HG03354 (cell line): ENCODE measurements around the gene COPB2.
"Not testable (repeated sequence)": the region's sequence is repeated elsewhere in the genome, so short reads cannot be mapped to it uniquely, and the experiment has no call there.

Experiments used
- ATAC-seq: cut with Tn5 transposase; IDR thresholded peaks from one replicate; pipeline ENCODE4 v1.9.1; 2021; ENCODE audit warnings: mild to moderate bottlenecking; ENCODE audit not compliant: unreplicated experiment, poor library complexity, severe bottlenecking

Gene COPB2

DNA sequence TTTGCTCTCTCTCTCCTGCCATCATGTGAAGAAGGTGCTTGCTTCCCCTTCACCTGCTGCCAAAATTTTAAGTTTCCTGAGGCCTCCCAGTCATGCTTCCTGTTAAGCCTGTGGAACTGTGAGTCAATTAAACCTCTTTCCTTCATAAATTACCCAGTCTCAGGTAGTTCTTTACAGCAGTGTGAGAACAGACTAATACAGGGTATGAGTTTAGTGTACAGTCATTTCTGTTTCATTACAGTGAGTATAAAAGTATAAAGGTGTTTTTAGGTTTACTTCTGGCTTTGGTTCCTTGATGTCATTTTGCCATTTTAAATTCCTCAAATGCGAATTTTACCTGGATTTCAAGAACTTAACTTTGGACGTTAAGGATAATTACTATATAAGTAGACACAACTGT lies 7.2 kb downstream of the COPB2 start:
- not testable (repeated sequence) for ATAC-seq

DNA sequence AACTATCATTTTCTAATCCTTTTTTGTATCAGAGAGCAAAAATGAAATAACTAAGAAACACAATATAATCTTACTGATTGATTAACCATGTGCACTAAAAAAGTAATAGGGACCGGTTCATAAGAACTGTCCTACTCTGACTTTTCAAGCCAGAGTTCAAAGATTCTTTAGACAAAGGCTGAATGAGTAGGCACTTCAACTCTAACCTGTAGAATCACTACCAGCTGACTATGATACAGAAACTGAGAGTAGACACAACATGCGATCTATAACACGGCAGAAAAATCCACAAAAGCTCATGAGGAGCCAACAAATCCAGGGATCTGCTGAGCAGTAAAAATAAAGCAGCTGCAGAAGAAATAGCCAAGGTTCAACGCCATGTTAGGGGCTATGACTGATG lies 8.9 kb downstream of the COPB2 start:
- no peak for ATAC-seq

DNA sequence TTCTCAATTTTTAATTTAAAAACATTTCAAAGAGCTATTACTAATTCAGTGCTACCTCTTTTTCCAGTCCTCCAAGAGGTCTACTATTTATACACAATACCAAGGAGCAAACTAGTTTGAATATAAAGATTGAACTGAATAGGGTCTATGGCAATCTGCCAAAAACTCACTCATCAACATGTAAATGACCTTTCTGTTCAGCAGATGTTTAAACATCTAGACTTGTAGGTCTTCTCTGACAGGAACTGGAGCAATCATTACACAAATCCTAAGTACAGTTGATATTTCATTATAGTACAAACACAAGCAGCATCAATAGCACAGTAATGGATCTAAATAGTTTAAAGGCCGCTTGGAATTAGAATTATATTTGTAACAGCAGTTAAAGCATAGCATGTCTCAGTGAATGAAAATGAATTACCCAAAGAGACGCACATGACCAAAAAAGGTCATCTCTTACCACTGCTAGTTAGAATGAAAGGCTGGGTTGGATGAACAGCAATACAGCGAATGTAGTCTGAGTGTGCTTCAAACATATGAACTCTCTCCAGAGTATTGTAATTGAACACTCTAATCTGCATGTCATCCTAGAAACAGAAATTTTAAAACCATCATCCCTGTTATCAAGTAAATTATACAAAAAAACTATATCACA lies 10.7 kb downstream of the COPB2 start:
- ATAC-seq = no peak

- ATAC-seq = no peak
These were observed 12.1 kb downstream of the COPB2 start for GRCh38 chr3:139377378-139377777.

DNA sequence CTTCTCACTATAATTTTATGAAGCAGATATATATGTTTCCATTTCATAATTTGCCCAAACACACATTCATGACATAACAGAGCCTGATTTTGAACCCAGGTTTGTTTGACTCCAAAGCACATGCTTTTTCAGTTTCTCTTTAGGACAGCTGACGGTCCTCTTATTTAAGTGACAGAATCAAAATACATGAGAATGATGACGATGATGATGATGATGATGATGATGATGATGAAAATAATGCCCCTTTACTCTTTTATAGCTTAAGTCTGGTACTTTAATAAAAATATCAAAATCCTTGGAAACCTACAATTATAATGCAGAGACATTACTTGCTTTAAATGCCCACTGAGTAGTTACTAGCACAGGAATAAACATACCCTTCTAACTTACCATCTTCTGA lies 15.3 kb downstream of the COPB2 start:
- no peak for ATAC-seq

- no peak for ATAC-seq
These were observed 24.9 kb downstream of the COPB2 start for GRCh38 chr3:139364549-139364948.

- ATAC-seq = no peak
These were observed 28.2 kb downstream of the COPB2 start for GRCh38 chr3:139361276-139361675.

DNA sequence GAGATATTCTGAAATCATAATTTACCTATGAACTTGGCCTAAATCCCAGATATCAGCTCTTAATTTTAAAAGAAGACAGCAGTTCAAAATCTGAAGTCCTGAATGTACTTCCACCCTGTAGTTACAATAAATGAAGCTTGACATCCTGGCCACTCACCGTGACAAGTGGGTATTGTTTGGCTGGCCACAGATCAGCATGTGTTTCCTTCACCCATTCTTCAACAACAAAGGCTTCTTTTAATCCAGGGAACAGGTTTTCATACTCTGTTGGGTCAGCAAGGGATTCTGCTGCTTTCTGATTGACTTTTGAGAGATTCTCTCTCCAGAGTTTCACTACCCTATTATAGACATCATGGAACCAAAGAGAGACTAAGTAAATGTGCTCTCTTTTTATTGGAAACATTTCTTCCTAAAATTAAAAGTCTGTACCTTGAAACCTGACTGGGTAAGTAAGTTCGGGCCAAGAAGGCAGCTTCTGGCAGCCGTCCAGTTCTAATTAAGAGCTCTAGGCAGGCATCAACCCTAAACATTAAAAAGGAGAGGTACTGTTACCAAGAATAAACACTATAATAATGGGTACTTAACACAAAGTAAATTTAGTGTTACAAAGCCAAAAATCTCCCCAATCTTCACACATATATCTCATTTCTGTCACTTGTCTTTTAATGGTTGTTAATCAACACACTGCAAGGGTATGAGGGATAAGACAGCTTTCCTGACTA lies 30.4 kb downstream of the COPB2 start:
- ATAC-seq = no peak

GRCh38 chr3:139357899-139358298 lies 31.5 kb downstream of the COPB2 start:
- no peak for ATAC-seq

GRCh38 chr3:139355891-139356290 lies 33.6 kb downstream of the COPB2 start:
- ATAC-seq = no peak

- no peak for ATAC-seq
These were observed 34.0 kb downstream of the COPB2 start for GRCh38 chr3:139355476-139355875.

DNA sequence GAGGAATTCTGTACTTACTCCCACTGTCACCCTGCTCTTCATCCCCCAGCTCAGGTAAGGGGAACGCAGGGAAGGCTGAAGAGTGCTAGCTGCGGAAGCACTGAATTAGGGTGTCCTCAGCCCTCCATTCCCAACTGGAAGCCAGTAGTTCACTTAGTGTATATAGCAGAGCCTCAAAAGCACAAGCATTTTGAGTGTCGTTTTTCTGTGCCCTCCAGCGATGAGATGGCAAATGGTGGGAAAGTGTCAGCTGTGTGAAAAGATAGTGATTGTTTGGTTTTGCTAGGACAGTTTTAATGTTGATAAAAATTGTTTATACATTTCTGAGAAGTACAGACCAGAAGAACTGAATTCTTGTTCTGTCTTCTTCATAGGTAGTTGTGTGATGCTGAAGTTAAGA lies 34.8 kb downstream of the COPB2 start:
- no peak for ATAC-seq

DNA sequence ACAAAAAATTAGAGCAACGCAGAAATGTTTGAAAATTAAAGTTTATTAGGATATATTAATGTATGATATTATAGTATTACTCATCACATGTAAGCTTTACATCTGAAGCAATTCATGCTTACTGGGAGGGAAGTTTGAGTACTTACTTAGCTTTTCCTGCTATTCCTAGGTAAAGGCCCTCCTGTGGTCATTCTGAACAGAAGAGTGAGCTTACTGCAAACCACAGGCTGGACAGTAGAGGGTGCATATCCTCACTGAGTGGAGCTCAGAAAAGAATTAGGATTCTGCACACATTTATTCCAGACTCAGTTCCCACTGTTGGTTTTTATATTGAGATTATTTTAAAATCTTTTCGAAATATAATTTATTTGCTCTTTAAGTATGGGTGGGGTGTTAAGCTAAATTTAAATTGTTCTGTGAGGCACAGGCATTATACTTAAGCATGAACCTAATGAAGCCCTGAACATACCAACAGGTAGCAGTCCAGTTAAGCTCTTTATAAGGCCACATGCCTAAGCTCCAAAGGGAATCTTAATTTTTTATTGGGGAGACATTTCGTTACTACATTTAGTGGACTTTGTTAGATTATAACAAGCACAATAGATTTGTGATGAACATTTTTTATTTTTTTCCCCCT lies 35.4 kb downstream of the COPB2 start:
- ATAC-seq = no peak

DNA sequence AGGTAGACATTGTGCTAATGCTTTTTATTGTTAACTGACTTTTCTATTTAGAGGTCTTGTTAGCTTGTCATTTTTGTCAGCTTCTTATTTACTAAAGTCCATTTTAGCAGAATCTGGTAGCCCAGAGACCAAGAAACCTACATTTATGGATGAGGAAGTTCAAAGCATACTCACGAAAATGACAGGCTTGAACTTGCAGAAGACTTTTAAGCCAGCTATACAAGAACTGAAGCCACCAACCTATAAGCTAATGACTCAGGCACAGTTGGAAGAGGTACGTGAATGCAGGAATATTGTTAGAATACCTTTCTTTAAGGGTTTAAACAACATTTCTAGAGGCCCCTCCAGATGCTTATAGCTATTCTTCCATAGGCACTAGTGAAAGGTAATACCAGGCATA lies 42.7 kb downstream of the COPB2 start:
- ATAC-seq = no peak

DNA sequence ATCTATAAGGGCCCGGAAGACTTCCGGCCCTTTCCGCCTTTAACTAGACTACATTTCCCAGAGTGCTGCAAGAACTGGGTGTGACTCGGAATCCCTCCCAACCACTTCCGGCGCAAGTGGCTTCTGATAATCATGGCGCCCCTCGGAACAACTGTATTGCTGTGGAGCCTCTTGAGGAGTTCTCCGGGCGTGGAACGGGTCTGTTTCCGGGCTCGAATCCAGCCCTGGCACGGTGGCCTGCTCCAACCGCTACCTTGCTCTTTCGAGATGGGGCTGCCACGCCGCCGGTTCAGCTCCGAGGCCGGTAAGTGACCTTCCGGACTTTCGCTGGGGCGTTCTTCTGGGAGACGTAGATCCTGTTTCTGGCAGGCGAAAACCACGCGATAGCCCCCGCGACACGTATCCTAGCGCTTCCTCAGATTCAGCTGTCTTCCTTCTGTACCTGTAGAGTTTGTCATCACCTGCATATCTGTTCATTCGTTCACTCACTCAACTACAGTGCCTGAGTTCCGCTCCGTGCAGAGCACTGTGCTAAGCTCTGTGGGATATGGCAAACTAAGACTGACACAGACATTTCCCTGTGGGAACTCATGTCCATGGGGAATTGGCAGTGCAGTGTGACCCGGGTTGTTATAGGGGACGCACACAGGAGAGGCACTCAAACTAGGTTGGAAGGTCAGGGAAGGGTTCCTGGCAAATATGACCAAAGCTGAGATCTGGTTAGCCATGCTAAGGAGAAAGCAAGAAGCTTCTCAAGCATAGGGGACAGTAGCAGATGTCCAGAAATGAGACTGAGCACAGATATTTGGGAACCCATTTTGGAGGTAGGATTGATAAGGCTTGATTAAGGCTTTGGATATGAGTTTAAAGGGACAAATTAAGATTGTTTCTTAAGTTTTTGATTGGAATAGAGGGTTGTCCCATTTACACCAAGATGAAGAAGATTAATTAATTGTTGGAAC lies 45.3 kb downstream of the COPB2 start, which contains the start of gene MRPS22:
Gene MRPS22 (plus strand): TSS at position 126 of the 962 bp plus-strand sequence. CDS start 7 bp downstream, at position 133.
- peak; percentile 99 for ATAC-seq

DNA sequence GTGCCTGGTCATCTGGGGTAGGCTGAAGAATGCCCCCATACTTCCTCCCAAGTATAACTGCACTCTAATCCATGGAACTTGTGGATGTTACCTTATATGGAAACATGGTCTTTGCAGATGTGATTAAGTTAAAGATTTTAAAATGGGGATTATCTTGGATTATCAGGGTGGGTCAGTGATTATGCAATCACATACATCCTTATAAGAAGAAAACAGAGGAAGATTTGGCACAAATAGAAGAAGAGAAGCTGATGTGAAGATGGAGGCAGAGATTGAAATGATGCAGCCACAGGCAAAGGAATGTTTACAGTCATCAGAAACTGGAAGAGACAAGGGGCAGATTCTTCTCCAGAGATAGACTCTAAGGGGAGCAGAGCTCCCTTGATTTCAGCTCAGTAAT lies 47.4 kb downstream of the COPB2 start:
- ATAC-seq = no peak

GRCh38 chr3:139340784-139341183 lies 48.7 kb downstream of the COPB2 start:
- ATAC-seq = no peak

GRCh38 chr3:139339219-139339906 lies 50.1 kb downstream of the COPB2 start:
- ATAC-seq = no peak

GRCh38 chr3:139338405-139338804 lies 51.0 kb downstream of the COPB2 start:
- no peak for ATAC-seq
